Fibroblast of skin of back (primary cell): ENCODE data around the gene MRE11.
"Not testable (repeated sequence)": the region's sequence is repeated elsewhere in the genome, so short reads cannot be mapped to it uniquely, and the experiment has no call there.

Experiments used
- DNase-seq: peaks from one replicate; pipeline ENCODE4 v3.0.0-alpha.2; 2013

Gene MRE11

DNA sequence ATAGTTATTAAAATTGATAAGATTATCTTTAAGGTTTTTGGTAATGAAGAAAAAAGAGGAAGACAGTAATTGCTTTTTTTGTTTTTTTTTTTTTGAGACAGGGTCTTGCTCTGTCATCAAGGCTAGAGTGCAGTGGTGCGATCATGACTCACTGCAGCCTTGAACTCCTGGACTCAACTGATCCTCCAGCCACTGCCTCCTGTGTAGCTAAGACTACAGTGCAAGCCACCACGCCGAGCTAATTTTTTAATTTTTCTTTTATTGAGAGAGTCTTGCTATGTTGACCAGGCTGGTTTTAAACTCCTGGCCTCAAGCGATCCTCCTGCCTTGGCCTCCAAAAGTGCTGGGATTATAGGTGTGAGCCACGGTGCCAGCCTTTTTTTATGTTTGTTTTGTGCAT, 12.9 kb upstream of the MRE11 start:
- not testable (repeated sequence) for DNase-seq

GRCh38 chr11:94504689-94505293, 11.1 kb upstream of the MRE11 start:
- peak; percentile 72 for DNase-seq

GRCh38 chr11:94501522-94501921, 7.9 kb upstream of the MRE11 start:
- no peak for DNase-seq

DNA sequence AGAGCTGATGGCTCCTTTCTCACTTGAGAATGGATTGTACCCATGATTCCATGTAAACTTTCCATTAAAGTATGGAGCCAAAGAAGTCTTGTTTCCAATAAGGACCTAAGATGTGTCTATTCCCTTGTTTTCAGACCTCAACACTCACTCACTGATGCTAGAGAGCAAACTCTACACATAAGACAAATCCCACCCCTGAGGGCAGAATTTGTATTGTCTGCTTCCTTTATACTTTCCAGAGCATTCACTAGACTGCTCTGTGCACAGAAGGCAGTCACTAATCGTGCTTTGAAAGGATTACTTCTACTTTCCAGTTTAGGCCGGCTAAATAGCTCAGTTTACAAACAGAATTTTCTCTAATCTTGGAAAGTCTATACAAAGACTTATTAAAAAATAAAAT, 6.5 kb upstream of the MRE11 start:
- no peak for DNase-seq

DNA sequence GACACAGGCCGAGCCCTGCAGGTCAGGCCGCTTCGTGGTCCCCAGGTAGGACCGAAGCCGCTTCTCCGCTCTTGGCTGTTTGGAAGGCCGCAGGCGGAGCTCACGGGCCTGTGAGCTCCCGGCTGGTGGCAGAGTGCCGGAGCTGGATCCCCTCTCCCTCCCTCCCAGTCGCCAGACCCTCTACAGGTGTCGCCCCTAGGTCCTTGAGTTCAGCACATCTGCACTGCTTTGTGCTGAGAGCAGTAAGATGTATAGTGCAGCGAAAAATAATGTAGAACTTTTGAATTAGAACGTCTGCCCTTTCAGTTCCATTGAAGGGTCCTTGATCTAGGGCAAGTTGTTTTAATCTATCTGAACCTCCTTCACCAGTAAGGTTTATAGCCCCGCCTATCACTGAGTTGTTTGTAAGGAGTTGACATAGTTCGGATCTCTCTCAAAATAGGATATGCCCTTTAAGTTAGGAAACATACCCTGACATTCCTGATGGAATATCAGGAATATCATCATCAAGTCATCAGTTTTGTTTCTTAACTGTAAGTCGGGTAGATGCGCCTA, 559 bp upstream of the MRE11 start:
- no peak for DNase-seq

DNA sequence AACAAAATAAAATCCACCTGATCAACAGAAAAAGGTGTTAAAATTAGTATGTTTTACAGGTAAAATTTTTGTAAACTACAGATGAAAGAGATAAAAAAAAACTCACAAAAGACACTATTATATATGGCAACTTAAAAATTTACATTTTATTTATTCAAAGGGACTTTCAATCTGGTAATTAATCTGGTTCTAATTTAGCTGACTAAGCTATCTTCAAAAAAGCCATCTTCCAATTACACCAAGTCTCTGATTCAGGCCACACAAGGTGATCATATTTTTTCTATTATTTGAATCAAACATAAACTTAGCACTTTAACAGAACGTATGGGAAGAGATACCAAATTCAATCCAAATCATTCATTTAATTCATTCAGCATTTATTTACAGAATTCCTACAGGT, 7.6 kb downstream of the MRE11 start:
- DNase-seq = no peak

DNA sequence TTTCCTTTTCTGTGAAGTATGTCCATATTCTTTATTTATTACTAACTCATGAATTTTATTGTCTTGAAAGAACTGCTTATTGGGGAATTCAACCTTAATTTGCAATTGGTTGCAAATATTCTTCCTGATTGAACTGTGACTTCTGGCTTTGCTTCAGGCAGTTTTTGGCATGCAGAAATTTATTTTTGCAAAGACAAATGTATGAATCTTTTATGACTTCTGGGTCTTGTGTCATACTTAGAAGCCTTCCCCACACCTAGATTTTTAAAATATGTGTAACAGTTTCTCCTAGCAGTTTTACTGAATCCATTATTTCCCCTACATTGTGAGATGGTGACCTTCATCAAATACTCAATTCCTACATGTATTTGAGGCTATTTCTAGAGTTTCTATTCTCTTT, 12.3 kb downstream of the MRE11 start:
- DNase-seq = no peak

- no peak for DNase-seq
Observed at GRCh38 chr11:94477624-94478023, 16.0 kb downstream of the MRE11 start.

GRCh38 chr11:94472916-94473799, 20.5 kb downstream of the MRE11 start:
- DNase-seq = peak; percentile 31

DNA sequence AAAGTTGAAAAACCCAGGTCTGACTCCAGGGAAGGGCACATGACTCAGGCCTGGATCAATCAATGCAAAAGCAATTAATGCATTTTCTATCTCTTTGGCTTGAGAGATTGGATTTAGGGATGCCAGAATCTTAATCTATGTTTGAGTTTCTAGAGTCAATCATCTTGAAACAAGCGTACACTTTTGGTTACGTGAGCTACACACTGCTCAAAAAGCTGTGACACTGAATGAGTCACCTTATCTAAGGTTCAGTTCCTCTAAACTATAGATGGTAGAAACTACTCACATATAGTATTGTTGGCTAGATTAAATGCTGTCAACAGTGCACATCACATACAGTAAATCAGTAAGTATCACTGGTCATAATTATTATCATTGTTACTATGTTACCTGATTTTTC, 24.2 kb downstream of the MRE11 start:
- DNase-seq = no peak

- DNase-seq = no peak
Observed at GRCh38 chr11:94459576-94459975, 34.1 kb downstream of the MRE11 start.

DNA sequence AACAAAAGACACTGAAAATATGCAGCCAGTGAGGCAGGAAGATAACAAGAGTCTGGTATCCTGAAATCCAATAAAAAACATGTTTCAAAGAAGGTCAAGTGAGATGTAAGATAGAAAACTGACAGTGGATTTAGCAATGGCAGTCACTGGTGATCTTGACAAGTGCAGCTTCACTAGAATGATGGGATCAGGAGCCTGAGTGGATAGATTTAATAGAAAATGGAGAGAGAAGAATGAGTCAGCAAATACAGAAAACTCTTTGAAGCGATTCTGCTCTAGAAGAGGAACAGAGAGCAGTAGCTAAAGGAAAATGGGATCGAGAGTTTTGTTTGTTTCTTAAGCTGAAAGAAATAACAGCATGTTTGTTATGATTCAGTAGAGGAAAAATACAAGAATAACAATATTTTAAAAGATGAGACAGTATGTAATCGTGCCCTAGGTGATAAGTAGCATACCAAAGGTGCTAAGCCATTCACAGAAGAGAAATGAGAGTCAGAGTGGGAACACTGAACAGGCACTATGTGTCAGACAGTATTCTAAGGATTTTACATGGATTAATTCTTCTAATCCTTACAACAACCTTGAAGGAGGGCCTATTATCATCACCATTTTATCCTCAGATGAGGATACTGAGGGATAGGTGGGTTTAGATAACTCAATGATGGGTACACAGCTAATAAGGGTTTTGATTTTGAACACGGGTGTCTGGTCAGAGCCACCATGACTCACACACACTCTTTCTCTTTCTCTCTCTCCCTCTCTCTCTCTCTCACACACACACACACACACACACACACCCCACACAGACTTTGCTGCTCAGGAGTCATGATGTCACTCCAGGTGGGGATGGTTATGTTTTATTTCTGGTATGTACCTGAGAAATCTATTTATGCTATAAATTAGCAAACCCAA, 36.3 kb downstream of the MRE11 start:
- DNase-seq = no peak

DNA sequence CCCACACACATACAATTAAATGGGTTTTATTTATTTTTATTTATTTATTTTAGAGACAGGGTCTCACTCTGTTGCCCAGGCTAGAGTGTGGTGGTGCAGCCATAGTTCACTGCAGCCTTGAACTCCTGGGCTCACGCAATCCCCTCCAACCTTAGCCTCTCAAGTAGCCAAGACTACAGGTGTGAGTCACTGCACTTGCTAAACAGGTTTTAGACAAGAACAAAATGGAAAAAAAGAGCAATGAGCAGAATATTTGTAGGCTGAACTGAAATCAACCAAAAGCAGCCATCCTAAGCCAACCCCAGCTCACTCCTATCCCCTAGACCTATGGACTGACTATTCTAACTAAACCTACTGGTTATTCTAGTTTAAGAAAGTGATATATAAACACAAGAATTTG, 37.8 kb downstream of the MRE11 start:
- DNase-seq = no peak

- no peak for DNase-seq
Observed at GRCh38 chr11:94454301-94454700, 39.3 kb downstream of the MRE11 start.

DNA sequence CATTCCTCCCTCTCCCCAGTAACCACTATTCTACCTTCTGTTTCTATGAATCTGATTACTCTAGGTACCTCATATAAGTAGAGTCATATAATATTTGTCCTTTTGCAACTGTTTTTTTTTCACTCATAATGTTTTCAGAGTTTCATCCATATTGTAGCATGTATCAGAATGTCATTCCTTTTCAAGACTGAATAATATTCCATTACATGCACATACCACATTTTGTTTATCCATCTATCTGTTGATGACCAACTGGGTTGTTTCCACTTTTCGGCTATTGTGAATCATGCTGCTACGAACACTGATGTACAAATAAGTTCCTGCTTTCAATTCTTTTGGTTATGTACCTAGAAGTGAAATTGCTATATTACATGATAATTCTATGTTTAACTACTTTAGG, 40.7 kb downstream of the MRE11 start:
- no peak for DNase-seq

GRCh38 chr11:94450048-94450447, 43.6 kb downstream of the MRE11 start:
- DNase-seq = peak; percentile 0

GRCh38 chr11:94449437-94449836, 44.2 kb downstream of the MRE11 start:
- DNase-seq = peak; percentile 2

GRCh38 chr11:94449029-94449428, 44.6 kb downstream of the MRE11 start:
- no peak for DNase-seq

GRCh38 chr11:94447149-94447548, 46.5 kb downstream of the MRE11 start:
- DNase-seq = no peak

GRCh38 chr11:94445641-94446040, 48.0 kb downstream of the MRE11 start:
- no peak for DNase-seq

DNA sequence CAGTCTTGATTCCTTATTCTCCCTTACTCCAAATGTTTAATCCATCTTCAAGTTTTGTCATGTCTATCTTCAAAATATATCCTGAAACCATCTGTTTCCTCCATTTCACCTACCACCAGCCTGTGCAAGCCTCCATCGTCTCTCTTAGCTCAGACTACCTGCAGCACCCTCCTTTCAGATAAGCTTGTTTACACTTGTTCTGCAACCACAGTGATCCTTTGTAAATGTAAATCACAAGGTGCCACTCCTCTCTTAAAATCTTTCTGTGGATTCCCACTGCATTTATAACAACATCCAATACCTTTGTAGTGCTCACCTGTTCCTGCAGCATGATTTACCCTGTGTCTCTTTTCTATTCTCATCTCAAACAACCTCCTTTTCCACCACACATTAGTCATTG, 60.6 kb downstream of the MRE11 start:
- DNase-seq = no peak

DNA sequence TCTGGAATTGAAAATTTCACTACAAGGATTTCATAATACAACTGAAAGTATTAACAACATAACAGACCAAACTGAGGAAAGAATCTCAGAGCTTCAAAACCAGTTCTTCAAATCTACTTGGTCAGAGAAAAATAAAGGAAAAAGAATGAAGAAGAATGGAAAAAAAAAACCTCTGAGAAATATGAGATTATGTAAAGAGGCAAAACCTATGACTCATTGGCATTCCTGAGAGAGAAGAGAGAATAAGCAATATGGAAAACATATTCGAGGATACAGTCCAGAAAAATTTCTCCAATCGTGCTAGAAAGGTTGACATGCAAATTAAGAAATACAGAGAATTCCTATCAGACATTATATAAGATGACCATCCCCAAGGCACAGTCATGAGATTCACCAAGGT, 69.0 kb downstream of the MRE11 start:
- DNase-seq = peak; percentile 65

- peak; percentile 16 for DNase-seq
Observed at GRCh38 chr11:94424011-94424410, 69.6 kb downstream of the MRE11 start.
